DMS114 treated with DMSO at 0.1 percent for 48 hours (cell line): ENCODE data around the gene TTC31.

Experiments
- DNase-seq: peaks from one replicate; lab custom pipeline; 2025; ENCODE audit not compliant: unreplicated experiment; lab: John Stamatoyannopoulos, UW

Gene TTC31

GRCh38 chr2:74524955-74525716 lies 42.3 kb downstream of the TTC31 start:
- no peak for DNase-seq

GRCh38 chr2:74525717-74526648 lies 43.1 kb downstream of the TTC31 start, which contains the start of gene DQX1:
Gene DQX1, minus strand, starts transcription at chr2:74526231. Its CDS starts 502 bp downstream, at chr2:74525729.
- DNase-seq = peak; percentile 66

- no peak for DNase-seq
These were observed 43.9 kb downstream of the TTC31 start for GRCh38 chr2:74526649-74527230.

GRCh38 chr2:74527741-74528140 lies 44.9 kb downstream of the TTC31 start:
- DNase-seq = no peak

- DNase-seq = no peak
These were observed 45.9 kb downstream of the TTC31 start for GRCh38 chr2:74528600-74529356.

GRCh38 chr2:74529357-74530238 lies 46.7 kb downstream of the TTC31 start, which contains the start of the genes AUP1 and HTRA2:
Gene AUP1, minus strand, starts transcription at chr2:74529706. Its CDS starts 77 bp downstream, at chr2:74529629.
Gene HTRA2, plus strand, starts transcription at chr2:74529933. Its CDS starts 74 bp downstream, at chr2:74530007.
- peak; percentile 96 for DNase-seq

- no peak for DNase-seq
These were observed 47.6 kb downstream of the TTC31 start for GRCh38 chr2:74530239-74531187.

- no peak for DNase-seq
These were observed 48.8 kb downstream of the TTC31 start for GRCh38 chr2:74531666-74532065.

- peak; percentile 70 for DNase-seq
These were observed 49.3 kb downstream of the TTC31 start for GRCh38 chr2:74532222-74532621.

GRCh38 chr2:74533464-74533863 lies 50.6 kb downstream of the TTC31 start:
- no peak for DNase-seq

GRCh38 chr2:74534411-74534810 lies 51.5 kb downstream of the TTC31 start:
- no peak for DNase-seq

- no peak for DNase-seq
These were observed 52.6 kb downstream of the TTC31 start for GRCh38 chr2:74535440-74535965.

- no peak for DNase-seq
These were observed 53.5 kb downstream of the TTC31 start for GRCh38 chr2:74536166-74536950.

GRCh38 chr2:74537140-74537539 lies 54.3 kb downstream of the TTC31 start:
- no peak for DNase-seq

- no peak for DNase-seq
These were observed 56.0 kb downstream of the TTC31 start for GRCh38 chr2:74538881-74539339.

GRCh38 chr2:74540291-74540690 lies 57.4 kb downstream of the TTC31 start:
- DNase-seq = no peak

- no peak for DNase-seq
These were observed 60.1 kb downstream of the TTC31 start for GRCh38 chr2:74542978-74543377.
